ENCODE measurements around the gene DCTD. TPM values are rescaled to one million over a fixed set of nuclear protein-coding genes. Genes with fewer than 3 reads are reported as not detected.

The DCTD gene
- total and polyA plus RNA-seq, 2 of the 13 experiments (the other 11 are each of a cell fraction or from before 2014, with no cell fraction given) = 85.1 to 95.3 TPM

GRCh38 chr4:182896421-182896820 is 20.8 kb downstream of the DCTD start:
- TF ChIP-seq PREB (CRISPR knock-in tag; IDR thresholded peaks at IDR 0.05) = no peak
- TF ChIP-seq ZMAT3 (CRISPR knock-in tag; conservative IDR thresholded peaks at IDR 0.05) = no peak
- TF ChIP-seq ZNF687 (CRISPR knock-in tag; IDR thresholded peaks at IDR 0.05) = peak; percentile 33; the same call in 1 of the 2 replicates
- no peak for TF ChIP-seq PAX8 (CRISPR knock-in tag; IDR thresholded peaks at IDR 0.05; ENCODE audit: borderline replicate concordance)
- TF ChIP-seq ZNF564 (CRISPR knock-in tag; IDR thresholded peaks at IDR 0.05) = 0 out of 2 replicates have a peak, but pooled peaks have one; percentile 1
- TF ChIP-seq CC2D1A (CRISPR knock-in tag; IDR thresholded peaks at IDR 0.05) = no peak
- Histone ChIP-seq H3K36me3 (replicated peaks in 1 of 2; ENCODE audit: control insufficient read depth in 1 of 2, insufficient read depth in 2 of 2, low read length in 2 of 2) (peaks cover 14 to 59% of the 10 kb centered on the region in 2 experiments), H3K9me3 (ENCODE audit: low read length) (no peaks in the 10 kb centered on the region), H3K27me3 (ENCODE audit: control insufficient read depth in 1 of 2, insufficient read depth in 2 of 2, low read length in 2 of 2) (no peaks in the 10 kb centered on the region), H3K79me2 (ENCODE audit: insufficient read depth, low read length) (peaks cover 14% of the 10 kb centered on the region), H3K27ac (ENCODE audit: extremely low read length, insufficient read depth, low read length) (peak overlapping the region; percentile 93), H3K4me2 (ENCODE audit: low read depth, low read length) (peak overlapping the region; percentile 43), H4K20me1 (ENCODE audit: insufficient read depth, low read length) (no peaks in the 10 kb centered on the region), H3K9ac (ENCODE audit: insufficient read depth, low read depth, low read length) (peak overlapping the region; percentile 53), H2AFZ (ENCODE audit: low read length) (no peak overlapping the region), H3K4me1 (ENCODE audit: insufficient read depth, low read length) (peaks cover 67% of the 10 kb centered on the region), H3K4me3 (replicated peaks in 1 of 3; ENCODE audit: insufficient read depth in 1 of 3, low read depth in 2 of 3, low read length in 3 of 3) (no peak overlapping the region; a peak in 1 of 6 replicates)
- in situ Hi-C loops (cut with HindIII; ENCODE audit: extremely low pct_ligation_motif_present, low pct_unique_long_range_greater_than_20kb) (no loop called here), intact Hi-C loops (cut with micrococcal nuclease; ENCODE audit: unreplicated experiment) (no loop called here)
- FAIRE-seq = no peak
- BruUV-seq (replicated peaks) = TSS peak; percentile 85
- DNase-seq (ENCODE audit: low spot score) = no peak
- ChIA-PET POLR2A (interaction anchor here (1.1 to 5.6 kb wide), 4 partner anchors 8 to 20 kb away, joined by 3 to 69 read pairs (median 31); no protein-coding TSS in a partner anchor), CTCF (ENCODE audit: low intra/inter-chr PET ratio, low total read pairs) (no interaction called here)
- ATAC-seq = no peak
- WGBS (ENCODE audit: low lambda C conversion rate) = 93% methylated on average over 8 of the region's 8 CpGs

Data from HepG2 (cell line).